ENCODE data around the gene CSTPP1. TPM values are rescaled to one million over a fixed set of nuclear protein-coding genes. Genes with fewer than 3 reads are reported as not detected.

Gene CSTPP1
- total RNA-seq, 1 donor from 2014 or later: 66.1 TPM

- H3K9me3 Mint-ChIP-seq (ENCODE audit: low read depth): no peaks in the 10 kb centered on the region
- H3K27me3 Mint-ChIP-seq: no peaks in the 10 kb centered on the region
- no peak for DNase-seq (ENCODE audit: low spot score, unreplicated experiment)
- H3K4me1 Mint-ChIP-seq (ENCODE audit: low read depth): no peaks in the 10 kb centered on the region
- no peak for TF ChIP-seq CTCF (IDR thresholded peaks at IDR 0.05; ENCODE audit: unreplicated experiment)
- no peak overlapping the region for H3K27ac Mint-ChIP-seq
- H3K4me3 Mint-ChIP-seq (ENCODE audit: low read depth): no peak overlapping the region
- peaks cover 13% of the 10 kb centered on the region for H3K36me3 Mint-ChIP-seq (ENCODE audit: insufficient read depth)
These were observed 203.3 kb downstream of the CSTPP1 start for GRCh38 chr11:47139878-47140277.

- Mint-ChIP-seq H3K36me3 (ENCODE audit: insufficient read depth) (peaks cover 3% of the 10 kb centered on the region), H3K27me3 (no peaks in the 10 kb centered on the region), H3K4me3 (ENCODE audit: low read depth) (no peak overlapping the region), H3K4me1 (ENCODE audit: low read depth) (no peaks in the 10 kb centered on the region), H3K9me3 (ENCODE audit: low read depth) (no peaks in the 10 kb centered on the region), H3K27ac (peak overlapping the region; percentile 15)
- no peak for TF ChIP-seq CTCF (IDR thresholded peaks at IDR 0.05; ENCODE audit: unreplicated experiment)
- DNase-seq (ENCODE audit: low spot score, unreplicated experiment): no peak
These were observed 206.8 kb downstream of the CSTPP1 start for GRCh38 chr11:47143322-47143721.

- Mint-ChIP-seq H3K27ac (no peak overlapping the region), H3K4me3 (ENCODE audit: low read depth) (no peak overlapping the region), H3K4me1 (ENCODE audit: low read depth) (no peaks in the 10 kb centered on the region), H3K27me3 (no peaks in the 10 kb centered on the region), H3K36me3 (ENCODE audit: insufficient read depth) (no peaks in the 10 kb centered on the region), H3K9me3 (ENCODE audit: low read depth) (no peaks in the 10 kb centered on the region)
- DNase-seq (ENCODE audit: low spot score, unreplicated experiment): no peak
- TF ChIP-seq CTCF (IDR thresholded peaks at IDR 0.05; ENCODE audit: unreplicated experiment): no peak
These were observed 208.0 kb downstream of the CSTPP1 start for GRCh38 chr11:47144541-47144940.

- no peak for DNase-seq (ENCODE audit: low spot score, unreplicated experiment)
- no peaks in the 10 kb centered on the region for H3K4me1 Mint-ChIP-seq (ENCODE audit: low read depth)
- H3K27me3 Mint-ChIP-seq: no peaks in the 10 kb centered on the region
- no peak overlapping the region for H3K4me3 Mint-ChIP-seq (ENCODE audit: low read depth)
- H3K27ac Mint-ChIP-seq: no peak overlapping the region
- no peaks in the 10 kb centered on the region for H3K36me3 Mint-ChIP-seq (ENCODE audit: insufficient read depth)
- TF ChIP-seq CTCF (IDR thresholded peaks at IDR 0.05; ENCODE audit: unreplicated experiment): no peak
- H3K9me3 Mint-ChIP-seq (ENCODE audit: low read depth): no peaks in the 10 kb centered on the region
These were observed 210.7 kb downstream of the CSTPP1 start for GRCh38 chr11:47147250-47147649.

- no peaks in the 10 kb centered on the region for H3K9me3 Mint-ChIP-seq (ENCODE audit: low read depth)
- H3K4me1 Mint-ChIP-seq (ENCODE audit: low read depth): no peaks in the 10 kb centered on the region
- no peak for DNase-seq (ENCODE audit: low spot score, unreplicated experiment)
- H3K27me3 Mint-ChIP-seq: no peaks in the 10 kb centered on the region
- TF ChIP-seq CTCF (IDR thresholded peaks at IDR 0.05; ENCODE audit: unreplicated experiment): no peak
- H3K27ac Mint-ChIP-seq: no peak overlapping the region
- no peak overlapping the region for H3K4me3 Mint-ChIP-seq (ENCODE audit: low read depth)
- no peaks in the 10 kb centered on the region for H3K36me3 Mint-ChIP-seq (ENCODE audit: insufficient read depth)
These were observed 211.1 kb downstream of the CSTPP1 start for GRCh38 chr11:47147681-47148080.

Data from progenitor cell of endocrine pancreas (in vitro differentiated cells).